GM20431 (cell line): ENCODE measurements around the gene DHX36.

Source experiments
- in situ Hi-C: fragments of 300-500 bp; cut with MseI, MboI; formaldehyde crosslinking; loops from one replicate; pipeline ENCODE4 v1.15.0; 2020; ENCODE audit warnings: low sequenced_read_pairs; ENCODE audit not compliant: unreplicated experiment

DHX36 gene, protein sequence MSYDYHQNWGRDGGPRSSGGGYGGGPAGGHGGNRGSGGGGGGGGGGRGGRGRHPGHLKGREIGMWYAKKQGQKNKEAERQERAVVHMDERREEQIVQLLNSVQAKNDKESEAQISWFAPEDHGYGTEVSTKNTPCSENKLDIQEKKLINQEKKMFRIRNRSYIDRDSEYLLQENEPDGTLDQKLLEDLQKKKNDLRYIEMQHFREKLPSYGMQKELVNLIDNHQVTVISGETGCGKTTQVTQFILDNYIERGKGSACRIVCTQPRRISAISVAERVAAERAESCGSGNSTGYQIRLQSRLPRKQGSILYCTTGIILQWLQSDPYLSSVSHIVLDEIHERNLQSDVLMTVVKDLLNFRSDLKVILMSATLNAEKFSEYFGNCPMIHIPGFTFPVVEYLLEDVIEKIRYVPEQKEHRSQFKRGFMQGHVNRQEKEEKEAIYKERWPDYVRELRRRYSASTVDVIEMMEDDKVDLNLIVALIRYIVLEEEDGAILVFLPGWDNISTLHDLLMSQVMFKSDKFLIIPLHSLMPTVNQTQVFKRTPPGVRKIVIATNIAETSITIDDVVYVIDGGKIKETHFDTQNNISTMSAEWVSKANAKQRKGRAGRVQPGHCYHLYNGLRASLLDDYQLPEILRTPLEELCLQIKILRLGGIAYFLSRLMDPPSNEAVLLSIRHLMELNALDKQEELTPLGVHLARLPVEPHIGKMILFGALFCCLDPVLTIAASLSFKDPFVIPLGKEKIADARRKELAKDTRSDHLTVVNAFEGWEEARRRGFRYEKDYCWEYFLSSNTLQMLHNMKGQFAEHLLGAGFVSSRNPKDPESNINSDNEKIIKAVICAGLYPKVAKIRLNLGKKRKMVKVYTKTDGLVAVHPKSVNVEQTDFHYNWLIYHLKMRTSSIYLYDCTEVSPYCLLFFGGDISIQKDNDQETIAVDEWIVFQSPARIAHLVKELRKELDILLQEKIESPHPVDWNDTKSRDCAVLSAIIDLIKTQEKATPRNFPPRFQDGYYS

DNA sequence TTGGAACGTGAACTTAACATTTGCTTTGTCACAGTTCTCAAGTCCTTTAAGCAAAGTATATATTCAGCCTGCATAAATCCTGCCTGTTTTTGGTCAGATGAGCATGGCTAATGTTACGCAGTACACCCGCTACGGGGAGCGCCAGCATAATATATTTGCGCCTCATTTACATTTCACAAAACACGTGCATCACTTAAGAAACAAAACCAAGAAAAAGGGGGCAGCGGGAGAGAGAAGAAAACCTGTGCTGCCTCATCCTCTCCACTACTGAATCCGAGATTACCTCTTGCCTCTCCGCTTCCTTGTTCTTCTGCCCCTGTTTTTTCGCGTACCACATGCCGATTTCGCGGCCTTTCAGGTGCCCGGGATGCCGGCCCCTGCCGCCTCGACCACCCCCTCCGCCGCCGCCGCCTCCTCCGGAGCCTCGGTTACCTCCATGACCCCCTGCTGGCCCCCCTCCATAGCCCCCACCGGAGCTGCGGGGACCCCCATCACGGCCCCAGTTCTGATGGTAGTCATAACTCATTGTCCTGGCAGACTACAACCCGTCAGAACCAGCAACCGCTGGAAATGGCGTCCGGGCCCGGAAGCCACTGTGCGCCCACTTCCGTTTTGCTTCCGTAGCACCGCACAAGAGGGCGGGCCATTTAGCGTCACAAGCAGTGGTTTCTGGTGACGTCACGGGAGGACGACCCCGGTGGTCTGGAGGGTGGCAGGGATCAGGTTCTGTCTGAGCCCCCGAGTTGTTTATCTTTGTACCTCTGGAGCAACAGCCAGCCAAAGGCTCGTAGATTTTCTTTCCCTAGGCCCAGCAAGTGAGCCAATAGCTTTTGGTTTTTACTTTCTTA lies at the start of gene DHX36:
DHX36 (minus strand) TSS at position 597 of the 848 bp plus-strand sequence; CDS start at position 526, 71 bp downstream.
- in situ Hi-C loops = no loop called here

DNA sequence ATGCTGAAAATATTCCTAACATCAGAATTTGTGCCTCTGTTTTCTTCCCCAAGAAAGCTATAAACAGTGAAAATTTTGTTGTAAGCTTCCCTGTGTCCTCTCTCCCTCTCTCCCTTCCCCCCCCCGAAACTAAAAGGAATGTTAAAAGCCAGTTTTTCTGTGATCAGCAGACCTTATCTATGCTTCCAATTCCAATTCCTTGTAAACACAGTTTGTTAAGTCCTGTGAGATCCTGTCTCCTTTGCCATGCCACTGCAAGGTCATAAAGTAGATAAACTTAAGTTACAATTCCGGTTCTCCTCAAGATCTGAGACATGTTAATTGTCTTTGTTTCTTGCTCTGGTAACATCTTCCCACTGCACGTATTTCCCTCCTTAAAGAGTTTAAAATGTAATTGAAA lies 42.9 kb upstream of the DHX36 start:
- in situ Hi-C loops = no loop called here

DNA sequence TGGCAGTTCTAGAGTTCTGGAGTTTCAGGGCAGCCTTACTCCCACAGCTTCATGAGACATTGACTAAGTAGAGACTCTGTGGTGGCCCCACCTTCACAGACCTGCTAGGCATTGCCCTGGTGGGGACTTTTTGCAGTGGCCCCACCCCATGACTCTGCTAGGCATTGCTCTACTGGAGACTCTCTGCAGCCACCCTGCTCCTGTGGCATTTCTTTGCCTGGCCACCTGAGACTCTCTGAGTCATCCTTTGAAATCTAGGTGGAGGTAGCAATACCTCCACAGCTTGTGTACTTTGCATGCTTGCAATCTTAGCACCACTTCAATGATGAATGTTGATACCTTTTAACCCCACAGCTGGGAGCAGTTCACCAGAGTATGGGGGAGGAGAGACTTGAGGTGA lies 40.6 kb upstream of the DHX36 start:
- in situ Hi-C loops = no loop called here

DNA sequence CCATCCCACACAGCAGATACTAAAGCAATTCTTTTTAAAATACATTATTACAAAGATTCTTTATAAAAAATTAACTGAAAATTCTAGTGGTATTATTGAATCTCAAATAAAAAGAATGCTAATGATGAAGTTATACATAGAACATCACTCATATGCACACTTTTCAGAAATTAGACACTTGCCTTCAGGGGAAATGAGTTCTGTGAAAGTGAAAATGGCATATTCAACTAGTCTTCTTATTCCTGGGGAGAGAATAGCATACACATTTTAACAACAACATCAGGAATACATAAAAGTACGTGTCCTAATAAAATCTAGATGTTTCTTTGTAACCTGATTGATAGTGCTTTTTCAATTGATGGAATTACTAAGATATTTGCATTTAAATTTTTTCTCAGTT lies 36.8 kb upstream of the DHX36 start:
- in situ Hi-C loops = no loop called here

DNA sequence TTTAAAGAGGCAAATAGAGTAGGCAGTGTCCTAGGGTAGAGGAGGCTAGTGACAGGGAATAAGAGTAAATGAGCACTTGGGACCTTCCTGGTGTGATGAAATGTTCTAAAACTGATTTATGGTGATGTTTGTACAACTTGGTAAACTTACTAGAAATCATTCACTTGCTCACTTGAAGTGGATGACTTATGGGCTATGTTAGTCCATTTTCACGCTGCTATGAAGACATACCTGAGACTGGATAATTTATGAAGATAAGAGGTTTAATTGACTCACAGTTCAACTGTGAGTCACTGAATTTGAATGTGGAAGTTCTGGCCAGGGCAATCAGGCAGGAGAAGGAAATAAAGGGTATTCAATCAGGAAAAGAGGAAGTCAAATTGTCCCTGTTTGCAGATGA lies 31.7 kb upstream of the DHX36 start:
- in situ Hi-C loops = no loop called here

DNA sequence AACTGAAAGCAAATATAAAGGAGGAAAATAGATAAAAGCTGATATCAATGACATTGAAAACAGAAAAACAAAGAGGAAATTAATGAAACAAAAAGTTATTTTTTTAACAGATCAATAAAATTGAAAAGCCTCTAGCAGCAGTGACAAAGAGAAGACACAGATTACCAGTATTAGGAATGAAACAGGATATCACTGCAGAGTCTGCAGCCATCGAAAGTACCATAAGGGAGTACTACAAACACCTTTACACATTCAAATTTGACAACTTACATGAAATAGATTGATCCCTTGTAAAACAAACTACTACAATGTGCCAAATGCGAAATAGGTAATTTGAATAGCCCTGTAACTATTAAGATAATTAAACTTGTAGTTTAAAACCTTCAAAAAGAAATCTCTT lies 24.9 kb upstream of the DHX36 start:
- in situ Hi-C loops = loop anchor here (25.0 kb wide), 2 partner anchors 963 to 1363 kb away; no protein-coding TSS in a partner anchor

DNA sequence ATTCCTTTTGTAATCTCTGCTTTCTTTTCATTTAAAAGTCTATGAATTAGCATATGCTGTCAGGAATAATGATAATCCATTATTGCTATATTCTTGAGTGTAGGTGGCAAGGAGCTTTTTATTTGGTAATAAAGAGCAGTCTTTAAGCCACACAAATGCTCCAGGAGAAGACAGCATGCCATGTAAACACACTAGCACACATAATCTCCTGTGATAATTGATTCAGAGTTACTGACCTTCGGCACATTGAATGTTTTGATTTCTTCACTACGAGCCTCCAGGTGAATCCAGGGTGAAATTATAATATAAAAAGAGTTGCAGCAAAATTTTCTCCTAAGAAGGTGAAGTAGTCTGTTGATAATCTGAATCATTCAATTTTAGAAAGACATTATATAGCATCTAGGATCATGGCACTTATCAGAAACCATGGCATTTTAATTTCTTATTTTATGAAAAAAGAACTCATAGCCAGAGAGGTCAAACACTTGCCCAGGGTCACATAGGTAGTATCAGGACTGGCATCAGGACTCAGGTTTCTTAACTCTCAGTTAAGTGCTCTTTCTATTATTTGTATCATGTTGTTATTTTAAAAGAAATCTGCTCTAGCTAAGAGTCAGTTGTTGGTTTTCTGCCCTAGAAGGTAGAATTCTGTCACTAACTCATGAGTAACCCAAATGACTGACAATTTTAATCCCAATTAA lies 21.3 kb upstream of the DHX36 start:
- in situ Hi-C loops = loop anchor here (25.0 kb wide), 2 partner anchors 967 to 1367 kb away; no protein-coding TSS in a partner anchor

DNA sequence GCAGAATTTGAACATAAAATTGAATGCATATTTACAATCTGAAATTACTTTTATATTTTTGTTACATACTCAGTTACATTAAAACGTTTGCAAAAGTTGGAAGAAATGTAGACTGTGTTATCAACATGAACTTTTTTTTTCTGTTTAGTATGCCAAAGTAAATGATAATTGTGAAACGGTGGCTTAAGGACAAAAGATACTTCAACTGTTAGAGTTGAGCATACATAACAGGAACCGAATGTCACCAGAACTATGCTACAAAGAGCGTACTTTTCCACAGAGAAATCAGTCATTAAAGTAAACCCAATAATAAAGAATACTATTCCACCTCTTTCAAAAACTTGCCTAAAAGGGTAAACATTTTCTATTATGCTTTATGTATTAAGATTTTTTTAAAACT lies 14.3 kb upstream of the DHX36 start:
- in situ Hi-C loops = loop anchor here (25.0 kb wide), 2 partner anchors 974 to 1374 kb away; no protein-coding TSS in a partner anchor

DNA sequence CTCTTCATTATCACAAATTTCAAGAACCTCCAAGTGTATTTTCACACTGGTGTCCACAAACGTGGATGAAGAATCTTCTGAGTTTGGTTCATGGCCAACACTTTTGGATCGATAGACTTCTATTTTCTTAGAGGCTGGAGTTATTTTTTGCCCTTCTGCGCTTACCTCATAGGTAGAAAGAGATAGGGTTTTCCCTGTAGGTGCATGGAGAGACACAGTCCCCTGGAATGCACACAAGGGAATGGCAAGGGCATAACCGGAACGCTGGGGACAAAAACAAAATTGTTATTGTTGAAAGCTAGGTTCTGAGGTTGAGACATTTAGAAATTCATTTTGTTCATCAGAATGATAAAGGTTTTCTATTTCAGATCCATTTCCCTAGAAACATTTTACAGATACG lies 13.7 kb upstream of the DHX36 start:
- in situ Hi-C loops = loop anchor here (25.0 kb wide), 2 partner anchors 974 to 1374 kb away; no protein-coding TSS in a partner anchor

DNA sequence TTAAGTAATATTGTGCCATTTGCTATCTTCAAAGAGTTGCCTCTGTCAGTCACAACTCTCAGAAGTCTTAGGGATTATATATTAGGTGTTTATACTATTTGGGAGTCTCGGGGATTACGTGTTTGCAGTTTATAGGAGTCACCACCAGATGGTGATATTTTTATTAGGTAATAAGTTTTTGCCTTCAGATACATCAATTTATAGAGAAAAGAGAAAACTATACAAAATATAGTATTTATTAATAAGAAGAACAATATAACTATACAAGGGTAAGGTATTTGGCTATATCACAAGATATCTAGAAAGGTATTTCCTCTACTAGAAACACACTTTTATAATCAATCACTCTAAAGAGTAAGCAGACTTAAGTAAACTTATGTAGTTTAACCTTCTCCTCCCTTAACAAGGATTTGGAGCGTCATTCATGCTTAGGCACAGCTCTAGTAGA lies 10.7 kb upstream of the DHX36 start:
- in situ Hi-C loops = loop anchor here (25.0 kb wide), 2 partner anchors 977 to 1377 kb away; no protein-coding TSS in a partner anchor

DNA sequence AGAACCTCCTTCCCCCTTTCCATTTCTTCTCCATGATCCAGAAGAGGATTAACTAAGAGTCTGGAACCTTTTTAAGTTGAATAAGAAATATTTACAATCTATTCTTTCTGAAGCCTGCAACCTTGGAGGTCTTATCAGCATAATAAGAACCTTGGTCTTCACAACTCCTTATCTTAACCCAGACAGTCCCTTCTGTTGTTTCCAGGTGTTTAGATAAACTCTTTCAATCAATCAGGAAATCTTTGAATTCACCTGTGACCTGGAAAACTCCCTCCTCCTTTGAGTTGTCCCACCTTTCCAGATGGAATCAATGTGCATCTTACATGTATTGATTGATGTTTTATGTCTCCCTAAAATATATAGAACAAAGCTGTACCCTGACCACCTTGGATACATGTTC lies 3.6 kb upstream of the DHX36 start:
- in situ Hi-C loops = loop anchor here (25.0 kb wide), 2 partner anchors 984 to 1384 kb away; no protein-coding TSS in a partner anchor

DNA sequence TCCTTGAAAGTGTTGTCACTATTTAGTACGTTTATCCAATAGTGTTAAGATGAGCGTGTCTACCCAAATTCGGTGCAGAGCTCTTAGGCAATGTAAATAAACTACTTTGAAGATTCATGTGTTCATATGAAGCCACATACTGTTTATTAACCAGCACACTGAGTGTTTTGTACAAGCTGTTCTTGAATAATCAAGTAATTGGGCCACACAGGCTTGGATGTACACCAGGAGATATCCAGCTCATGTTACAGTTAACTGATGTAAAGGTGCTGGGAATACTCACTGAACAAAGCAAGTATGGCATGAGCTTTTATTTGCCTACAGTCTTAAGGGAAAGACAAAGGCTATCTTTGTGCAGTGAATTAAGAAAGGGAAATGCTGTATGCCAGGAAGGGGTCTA lies 632 bp upstream of the DHX36 start:
- in situ Hi-C loops = loop anchor here (25.0 kb wide), 2 partner anchors 987 to 1387 kb away; no protein-coding TSS in a partner anchor

DNA sequence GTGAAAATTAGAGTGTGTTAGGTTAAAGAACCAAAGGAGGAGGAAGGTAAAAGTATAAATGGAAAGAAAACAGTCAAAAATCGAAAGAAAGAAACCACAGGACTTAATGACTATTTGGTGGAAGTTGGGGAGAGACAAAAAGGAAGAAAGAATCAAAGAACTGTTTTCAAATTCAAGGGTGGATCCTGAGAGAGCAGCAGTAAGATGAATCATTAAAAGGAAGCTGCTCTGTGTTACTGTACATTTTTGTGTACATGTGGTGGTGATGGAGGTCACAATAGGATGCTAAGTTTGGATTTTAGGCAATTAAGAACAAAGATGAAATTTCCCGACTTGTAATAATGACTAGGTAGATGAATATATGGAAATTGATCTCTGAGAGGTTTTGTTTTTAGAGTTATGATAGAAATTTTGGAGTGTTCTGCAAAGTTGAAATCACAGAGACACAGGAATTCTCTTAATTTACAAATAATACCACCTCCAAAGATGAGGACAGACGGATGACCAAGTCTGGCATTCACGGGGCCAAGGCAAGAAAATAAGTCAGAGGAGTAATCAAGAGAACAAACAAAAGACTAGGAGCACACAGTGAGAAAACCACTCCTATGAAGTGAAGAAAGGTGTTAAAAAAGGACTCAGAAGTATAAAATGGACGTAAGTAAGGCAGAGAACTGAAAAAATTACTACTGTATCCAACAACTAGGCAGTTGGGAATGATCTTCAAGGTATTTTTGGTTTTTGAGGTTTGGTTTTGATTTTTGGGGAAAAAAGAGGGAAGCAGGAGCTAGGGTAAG lies 7.1 kb downstream of the DHX36 start:
- in situ Hi-C loops = no loop called here

DNA sequence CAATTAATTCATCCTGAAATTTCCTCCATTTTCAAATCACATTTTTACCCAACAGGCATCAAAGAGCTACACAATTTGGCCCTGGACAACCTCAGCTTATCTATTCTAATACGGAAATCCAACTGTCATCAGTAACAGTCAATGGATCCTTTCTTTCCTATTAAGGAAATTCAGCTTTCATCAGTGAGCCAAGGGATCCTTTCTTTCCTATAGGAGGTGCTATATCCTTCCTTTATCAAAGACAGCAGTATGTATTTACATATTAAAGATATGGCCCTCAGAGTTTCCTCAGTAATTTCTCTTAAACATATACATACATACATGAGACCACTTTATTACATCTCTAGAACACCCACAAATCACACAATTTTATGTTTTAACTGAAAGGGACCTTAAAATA lies 10.1 kb downstream of the DHX36 start:
- in situ Hi-C loops = no loop called here

DNA sequence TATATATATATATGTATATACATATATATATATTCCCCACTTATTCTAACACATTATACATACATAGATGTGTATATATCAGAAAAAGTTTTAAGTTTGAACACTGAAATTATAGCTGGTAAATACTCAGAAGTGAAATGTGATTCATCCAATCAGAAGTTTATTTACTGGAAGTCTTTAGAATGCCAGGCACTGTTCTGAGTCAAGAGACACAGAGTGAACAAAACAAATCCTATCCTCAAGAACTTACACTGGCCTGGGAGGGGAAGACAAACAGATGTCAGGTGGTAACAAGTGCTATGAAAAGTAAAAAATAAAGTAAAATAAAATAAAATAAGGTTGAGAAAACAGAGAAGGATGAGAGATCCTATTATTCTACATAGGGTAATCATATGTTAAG lies 13.4 kb downstream of the DHX36 start:
- in situ Hi-C loops = no loop called here

DNA sequence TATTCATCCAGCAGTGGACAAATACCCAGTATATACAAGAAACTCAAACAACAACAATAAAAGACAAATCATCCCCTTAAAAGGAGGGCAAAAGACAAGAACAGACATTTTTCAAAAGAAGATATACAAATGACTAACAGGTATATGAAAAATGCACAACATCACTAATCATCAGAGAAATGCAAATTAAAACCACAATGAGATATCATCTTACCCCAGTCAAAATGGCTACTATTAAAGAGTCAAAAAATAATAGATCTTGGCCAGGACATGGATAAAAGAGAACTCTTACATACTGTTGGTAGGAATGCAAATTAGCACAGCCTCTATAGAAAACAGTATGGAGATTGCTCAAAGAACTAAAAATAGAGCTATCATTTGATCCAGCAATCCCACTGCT lies 16.9 kb downstream of the DHX36 start:
- in situ Hi-C loops = no loop called here

DNA sequence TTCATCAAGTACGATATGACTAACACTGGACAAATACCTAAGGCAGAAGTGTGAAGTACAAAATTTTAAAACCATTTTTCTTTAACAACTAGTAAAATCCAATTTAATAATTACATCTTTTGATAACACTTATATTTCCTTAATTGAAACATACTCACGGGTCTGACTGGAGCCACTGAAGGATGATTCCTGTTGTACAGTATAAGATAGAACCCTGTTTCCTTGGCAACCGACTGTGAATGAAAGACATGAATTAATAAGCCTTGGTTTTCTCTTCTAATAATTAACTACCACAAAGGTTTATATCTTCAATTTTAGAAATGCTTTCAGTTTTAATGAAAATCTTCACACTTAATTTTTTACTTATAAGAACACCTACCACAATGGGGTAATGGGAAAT lies 19.4 kb downstream of the DHX36 start:
- in situ Hi-C loops = no loop called here

DNA sequence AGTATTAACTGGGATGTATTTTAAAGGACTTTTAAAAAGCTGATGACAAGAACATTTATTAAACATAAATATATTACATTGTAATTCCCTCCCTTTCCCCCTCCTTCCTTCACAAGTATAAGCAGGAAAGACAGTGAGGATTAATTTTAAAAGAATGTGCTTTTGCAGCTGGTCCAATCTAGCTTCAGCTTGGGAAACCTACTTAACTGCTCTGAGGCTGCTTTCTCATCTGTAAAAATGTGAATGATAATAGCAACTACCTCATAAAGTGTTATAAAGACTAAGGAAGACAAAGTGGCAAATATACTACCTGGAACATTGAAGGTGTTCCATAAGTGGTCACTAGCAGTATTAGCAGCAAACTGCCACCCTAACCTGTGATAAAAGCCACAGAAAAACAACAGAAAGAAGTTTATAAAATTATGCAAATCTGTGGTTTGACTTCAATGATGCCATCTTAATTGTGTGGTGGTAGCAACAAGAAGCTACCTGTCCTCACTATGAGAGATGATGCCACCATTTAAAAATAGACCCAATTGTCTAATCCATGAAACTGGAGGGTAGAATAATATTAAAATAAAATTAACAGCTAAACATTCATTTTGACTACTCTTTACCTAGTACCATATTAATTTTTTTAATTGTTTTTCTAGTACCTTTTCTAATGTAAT lies 20.0 kb downstream of the DHX36 start:
- in situ Hi-C loops = no loop called here
